ENCODE results near the gene KLHL34. TPM values are rescaled to one million over a fixed set of nuclear protein-coding genes. Genes with fewer than 3 reads are reported as not detected.

KLHL34 gene
- total RNA-seq, 4 donors from 2014 or later: 0.16 to 0.73 (median 0.67) TPM; not detected in 1

- ATAC-seq: no peak
- 84% methylated on average over 5 of the region's 57 CpGs; no CpG with 5 or more reads in 1 of the 2 donors for WGBS, 2 donors (ENCODE audit: low coverage in 1 of 2)
- TF ChIP-seq POLR2AphosphoS5 (IDR thresholded peaks at IDR 0.05) (no peak), POLR2A (IDR thresholded peaks at IDR 0.05) (no peak), EP300 (IDR thresholded peaks at IDR 0.05) (no peak)
- Histone ChIP-seq H3K4me3 (peak overlapping the region in 1 of 2 donors; percentile 47), H3K27me3 (peaks cover 4% of the 10 kb centered on the region), H3K27ac (peak overlapping the region in 2 of 4 donors; percentile 24 to 37), H3K4me1 (peaks cover 0 to 14% (median 0%) of the 10 kb centered on the region in 3 donors), H3K36me3 (no peaks in the 10 kb centered on the region), H3K9me3 (no peaks in the 10 kb centered on the region)
Measured at GRCh38 chrX:21657318-21658151, 595 bp downstream of the KLHL34 start.

- no peak overlapping the region for H3K27ac ChIP-seq
- peaks cover 4% of the 10 kb centered on the region for H3K27me3 ChIP-seq
- no peaks in the 10 kb centered on the region for H3K36me3 ChIP-seq
- TF ChIP-seq POLR2AphosphoS5 (IDR thresholded peaks at IDR 0.05) (no peak), POLR2A (IDR thresholded peaks at IDR 0.05) (no peak), CTCF (IDR thresholded peaks at IDR 0.05) (no peak), EP300 (IDR thresholded peaks at IDR 0.05) (no peak)
- peak overlapping the region in 1 of 2 donors; percentile 28 for H3K4me3 ChIP-seq
- ATAC-seq: peak; percentile 24
- WGBS, 2 donors (ENCODE audit: low coverage in 1 of 2): 40 to 61% methylated on average over 2 to 9 of the region's 61 CpGs
- no peaks in the 10 kb centered on the region for H3K9me3 ChIP-seq
- peaks cover 0 to 14% (median 0%) of the 10 kb centered on the region in 3 donors for H3K4me1 ChIP-seq
Measured at GRCh38 chrX:21656587-21657317, 1.4 kb downstream of the KLHL34 start.

- no CpG with 5 or more reads among the region's 76 CpGs for WGBS, 2 donors (ENCODE audit: low coverage in 1 of 2)
- H3K9me3 ChIP-seq: no peaks in the 10 kb centered on the region
- peak overlapping the region in 2 of 4 donors; percentile 19 to 61 for H3K27ac ChIP-seq
- H3K36me3 ChIP-seq: no peaks in the 10 kb centered on the region
- peaks cover 0 to 14% (median 0%) of the 10 kb centered on the region in 3 donors for H3K4me1 ChIP-seq
- no peak for TF ChIP-seq EP300 (IDR thresholded peaks at IDR 0.05)
- TF ChIP-seq POLR2AphosphoS5 (IDR thresholded peaks at IDR 0.05): no peak
- no peak for TF ChIP-seq CTCF (IDR thresholded peaks at IDR 0.05)
- no peak for TF ChIP-seq POLR2A (IDR thresholded peaks at IDR 0.05)
- H3K4me3 ChIP-seq: peak overlapping the region in 1 of 2 donors; percentile 28
- peaks cover 4% of the 10 kb centered on the region for H3K27me3 ChIP-seq
- peak; percentile 9 for ATAC-seq
Measured at GRCh38 chrX:21655901-21656586, 2.1 kb downstream of the KLHL34 start.

GRCh38 chrX:21645886-21646285 is 12.2 kb downstream of the KLHL34 start:
- no peak overlapping the region for H3K27ac ChIP-seq
- H3K9me3 ChIP-seq: no peaks in the 10 kb centered on the region
- H3K4me3 ChIP-seq: no peak overlapping the region
- 68 to 74% methylated on average over 3 of the region's 3 CpGs for WGBS, 2 donors (ENCODE audit: low coverage in 1 of 2)
- no peaks in the 10 kb centered on the region for H3K4me1 ChIP-seq
- H3K36me3 ChIP-seq: no peaks in the 10 kb centered on the region
- H3K27me3 ChIP-seq: no peaks in the 10 kb centered on the region
- TF ChIP-seq CTCF (IDR thresholded peaks at IDR 0.05): no peak
- TF ChIP-seq POLR2A (IDR thresholded peaks at IDR 0.05): no peak
- no peak for TF ChIP-seq EP300 (IDR thresholded peaks at IDR 0.05)
- TF ChIP-seq POLR2AphosphoS5 (IDR thresholded peaks at IDR 0.05): no peak
- no peak for ATAC-seq

- Histone ChIP-seq H3K9me3 (no peaks in the 10 kb centered on the region), H3K4me1 (no peaks in the 10 kb centered on the region), H3K27ac (no peak overlapping the region), H3K27me3 (no peaks in the 10 kb centered on the region), H3K36me3 (no peaks in the 10 kb centered on the region), H3K4me3 (no peak overlapping the region)
- TF ChIP-seq EP300 (IDR thresholded peaks at IDR 0.05) (no peak), POLR2AphosphoS5 (IDR thresholded peaks at IDR 0.05) (no peak), POLR2A (IDR thresholded peaks at IDR 0.05) (no peak), CTCF (IDR thresholded peaks at IDR 0.05) (no peak)
- no peak for ATAC-seq
Measured at GRCh38 chrX:21645431-21645830, 12.7 kb downstream of the KLHL34 start.

Data from gastroesophageal sphincter (tissue), 4 donors.